HG02588 (cell line): ENCODE data around the gene RHBDF2.
"Not testable (repeated sequence)": the region's sequence is repeated elsewhere in the genome, so short reads cannot be mapped to it uniquely, and the experiment has no call there.

Source experiments
- ATAC-seq: cut with Tn5 transposase; IDR thresholded peaks from one replicate; pipeline ENCODE4 v1.9.1; 2021; ENCODE audit warnings: mild to moderate bottlenecking, moderate library complexity; ENCODE audit not compliant: unreplicated experiment

Gene RHBDF2

DNA sequence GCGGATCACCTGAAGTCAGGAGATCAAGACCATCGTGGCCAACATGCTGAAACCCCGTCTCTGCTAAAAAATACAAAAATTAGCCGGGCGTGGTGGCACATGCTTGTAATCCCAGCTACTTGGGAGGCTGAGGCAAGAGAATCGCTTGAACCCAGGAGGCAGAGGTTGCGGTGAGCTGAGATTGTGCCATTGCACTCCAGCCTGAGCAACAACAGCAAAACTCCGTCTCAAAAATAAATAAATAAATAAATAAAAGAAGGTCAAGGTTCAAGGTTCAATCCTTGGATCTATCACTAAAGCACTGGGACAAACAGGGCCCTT lies 24.2 kb upstream of the RHBDF2 start:
- not testable (repeated sequence) for ATAC-seq

DNA sequence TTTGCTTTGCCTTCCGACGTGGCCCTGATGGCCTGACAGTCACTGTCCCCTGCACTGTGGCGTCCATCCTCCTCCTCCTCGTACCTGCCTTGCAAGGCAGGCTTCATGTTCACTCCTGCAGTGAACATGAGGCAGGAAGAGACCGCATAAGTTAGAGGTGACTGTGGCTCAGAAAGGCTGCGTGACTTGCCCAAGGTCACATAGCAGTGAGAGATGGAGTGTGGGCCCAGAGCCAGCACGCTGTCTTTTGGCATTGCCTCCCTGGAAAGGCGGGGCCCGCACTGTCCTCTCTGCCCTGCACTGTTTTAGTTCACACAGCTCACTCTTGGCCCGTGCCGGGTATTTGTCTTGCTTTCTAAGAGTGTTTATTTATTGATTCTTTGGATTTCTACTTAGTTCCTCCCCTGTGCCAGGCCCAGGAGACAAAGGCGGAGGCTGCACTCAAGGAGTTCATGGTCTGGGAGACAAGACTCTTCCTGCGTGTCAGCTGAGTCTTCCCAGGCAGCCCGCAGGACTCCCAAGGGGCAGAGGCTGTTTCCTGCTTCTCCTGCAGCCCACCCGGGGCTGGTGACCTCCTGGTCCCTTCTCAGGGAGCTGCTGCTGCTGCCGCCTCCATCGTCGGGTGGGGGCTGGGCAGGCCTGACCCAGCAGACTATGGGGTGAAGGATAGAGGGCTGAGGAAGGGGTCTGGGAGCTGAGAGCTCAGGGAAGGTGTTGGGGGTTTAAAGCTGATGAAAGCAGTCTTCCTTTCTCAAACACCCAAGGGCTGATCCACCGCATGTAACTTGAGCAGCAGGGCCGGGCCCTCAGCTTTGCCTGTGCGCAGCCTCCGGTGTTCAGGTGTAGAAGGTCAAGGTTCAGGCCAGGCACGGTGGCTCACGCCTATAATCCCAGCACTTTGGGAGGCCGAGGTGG lies 23.6 kb upstream of the RHBDF2 start:
- no peak for ATAC-seq

DNA sequence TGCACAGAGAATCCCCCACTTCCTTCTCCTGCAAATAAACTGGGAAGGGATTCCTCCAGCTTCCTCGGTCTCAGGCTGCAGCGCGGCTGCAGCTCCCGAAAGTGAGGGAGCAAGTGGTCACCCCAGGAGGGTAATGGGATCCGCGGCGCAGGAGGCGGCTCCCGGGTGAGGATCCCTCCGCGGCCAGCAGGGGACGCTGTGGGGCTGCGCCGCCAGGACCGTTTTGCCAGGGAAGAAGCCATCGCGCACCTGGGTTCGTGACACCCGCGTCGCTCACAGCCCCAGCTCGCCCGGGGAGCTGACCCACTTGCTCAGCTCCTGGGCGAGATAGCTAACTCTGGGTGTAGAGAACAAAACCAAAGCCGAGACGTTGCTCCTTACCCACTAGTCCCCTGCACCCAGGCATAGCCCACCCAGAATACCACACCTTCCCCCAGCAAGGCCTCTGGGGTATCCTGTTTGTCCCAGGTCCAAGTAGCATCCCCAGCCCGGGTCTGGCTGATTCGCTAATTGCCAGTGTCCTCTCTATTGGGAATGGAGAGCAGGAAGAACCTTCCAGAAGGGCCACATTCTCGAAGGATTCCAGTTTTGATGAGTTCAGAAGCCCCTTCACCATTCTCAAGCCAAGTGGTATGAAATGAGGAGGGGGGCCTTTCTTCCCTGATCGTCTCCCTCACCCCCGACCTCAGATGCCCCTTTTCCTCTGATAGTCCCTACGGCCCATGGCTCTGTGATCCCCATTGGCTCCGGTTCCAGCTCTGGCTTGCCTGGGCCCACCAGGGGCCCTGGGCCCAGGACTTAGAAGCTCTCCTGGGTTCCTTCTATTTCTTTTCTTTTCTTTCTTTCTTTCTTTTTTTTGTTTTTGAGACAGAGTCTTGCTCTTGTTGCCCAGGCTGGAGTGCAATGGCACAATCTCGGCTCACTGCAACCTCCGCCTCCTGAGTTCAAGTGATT lies 22.1 kb upstream of the RHBDF2 start:
- no peak for ATAC-seq

DNA sequence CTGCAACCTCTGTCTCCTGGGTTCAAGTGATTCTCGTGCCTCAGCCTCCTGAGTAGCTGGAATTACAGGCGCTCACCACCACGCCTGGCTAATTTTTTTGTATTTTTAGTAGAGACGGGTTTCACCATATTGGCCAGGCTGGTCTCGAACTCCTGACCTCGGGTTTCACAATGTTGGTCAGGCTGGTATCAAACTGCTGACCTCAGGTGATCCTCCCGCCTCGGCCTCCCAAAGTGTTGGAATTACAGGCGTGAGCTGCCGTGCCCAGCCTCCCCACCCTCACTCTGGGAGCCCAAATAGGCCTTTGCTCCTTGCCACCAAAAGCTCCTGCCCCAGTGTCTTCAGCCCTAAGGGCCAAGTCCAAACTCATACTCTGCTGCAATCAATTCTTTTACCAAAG lies 20.5 kb upstream of the RHBDF2 start:
- not testable (repeated sequence) for ATAC-seq

DNA sequence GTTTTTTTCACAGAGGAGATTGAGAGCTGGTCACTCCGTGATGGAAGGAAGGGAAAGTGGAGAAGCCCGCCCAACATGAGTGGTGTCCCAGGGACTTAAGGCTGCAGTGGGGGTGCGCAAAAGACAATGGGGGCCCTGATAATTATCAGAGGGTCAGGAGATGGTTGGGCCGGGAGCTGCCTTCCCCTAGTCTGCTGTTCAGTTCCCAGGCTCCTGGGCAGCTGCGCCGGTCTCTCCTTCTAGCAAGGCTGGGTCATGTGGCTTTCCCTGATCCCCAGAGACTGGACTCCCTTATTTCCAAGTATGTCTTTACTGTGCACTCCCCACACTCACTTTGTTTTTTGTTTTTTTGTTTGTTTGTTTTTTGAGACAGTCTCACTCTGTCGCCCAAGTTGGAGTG lies 20.0 kb upstream of the RHBDF2 start:
- ATAC-seq: no peak

DNA sequence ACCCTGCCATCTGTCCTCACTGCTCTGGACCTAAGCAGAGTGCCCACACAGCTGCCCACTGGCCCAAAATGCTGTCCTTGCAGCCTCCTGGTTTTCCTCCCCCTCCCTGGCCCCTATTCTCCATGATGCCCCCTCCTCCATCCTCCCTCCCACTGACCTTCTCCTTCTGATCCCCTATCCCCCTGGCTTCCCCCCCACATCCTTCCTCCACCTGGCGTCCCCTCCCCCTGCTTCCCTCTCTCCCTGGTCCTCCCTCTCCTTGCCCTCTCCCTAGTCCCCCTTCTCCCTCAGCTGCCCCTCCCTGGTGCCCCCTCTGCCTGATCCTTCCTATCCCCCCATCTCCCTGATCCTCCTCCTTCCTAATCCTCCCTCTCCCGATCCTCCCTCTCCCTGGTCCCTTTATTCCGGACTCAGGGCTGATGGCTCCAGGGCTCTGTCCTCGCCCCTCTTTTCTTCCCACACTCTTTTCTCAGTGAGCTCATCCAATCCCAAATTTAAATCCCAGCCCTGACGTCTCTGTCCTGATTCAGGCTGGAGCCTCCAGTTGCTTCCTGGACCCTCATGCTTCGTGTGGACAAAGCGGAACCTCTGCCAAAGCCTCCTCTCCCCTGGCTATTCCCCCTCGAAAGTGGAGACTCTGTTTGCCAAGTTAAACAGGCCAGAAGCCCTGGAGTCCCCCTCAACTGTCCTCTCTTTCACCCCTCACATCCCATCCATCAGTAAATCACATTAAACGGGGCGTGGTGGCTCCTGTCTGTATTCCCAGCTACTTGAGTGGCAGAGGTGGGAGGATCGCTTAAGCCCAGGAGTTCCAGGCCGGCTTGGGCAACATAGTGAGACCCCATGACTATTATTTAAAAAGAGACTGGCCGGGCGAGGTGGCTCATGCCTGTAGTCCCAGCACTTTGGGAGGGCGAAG lies 18.1 kb upstream of the RHBDF2 start:
- no peak for ATAC-seq

DNA sequence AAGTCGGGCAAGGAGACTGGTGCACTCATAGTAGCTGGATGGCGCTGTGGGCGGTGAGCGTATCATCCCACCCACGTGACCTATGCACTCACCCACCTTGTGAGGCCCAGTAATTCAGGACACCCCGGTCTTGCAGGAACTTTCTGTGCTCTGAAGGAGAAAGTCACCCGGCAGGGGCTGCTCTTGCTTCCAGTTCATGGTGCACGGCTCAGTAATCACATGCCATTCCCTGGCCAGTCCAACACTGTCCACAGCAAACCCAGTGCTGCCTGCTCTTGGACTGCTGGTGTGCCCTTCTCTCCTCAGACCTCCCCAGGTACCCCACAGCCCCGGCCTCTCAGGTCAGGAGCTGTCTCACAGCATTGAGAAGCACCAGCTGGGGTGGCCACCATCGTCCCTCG lies 16.4 kb upstream of the RHBDF2 start:
- ATAC-seq: no peak

DNA sequence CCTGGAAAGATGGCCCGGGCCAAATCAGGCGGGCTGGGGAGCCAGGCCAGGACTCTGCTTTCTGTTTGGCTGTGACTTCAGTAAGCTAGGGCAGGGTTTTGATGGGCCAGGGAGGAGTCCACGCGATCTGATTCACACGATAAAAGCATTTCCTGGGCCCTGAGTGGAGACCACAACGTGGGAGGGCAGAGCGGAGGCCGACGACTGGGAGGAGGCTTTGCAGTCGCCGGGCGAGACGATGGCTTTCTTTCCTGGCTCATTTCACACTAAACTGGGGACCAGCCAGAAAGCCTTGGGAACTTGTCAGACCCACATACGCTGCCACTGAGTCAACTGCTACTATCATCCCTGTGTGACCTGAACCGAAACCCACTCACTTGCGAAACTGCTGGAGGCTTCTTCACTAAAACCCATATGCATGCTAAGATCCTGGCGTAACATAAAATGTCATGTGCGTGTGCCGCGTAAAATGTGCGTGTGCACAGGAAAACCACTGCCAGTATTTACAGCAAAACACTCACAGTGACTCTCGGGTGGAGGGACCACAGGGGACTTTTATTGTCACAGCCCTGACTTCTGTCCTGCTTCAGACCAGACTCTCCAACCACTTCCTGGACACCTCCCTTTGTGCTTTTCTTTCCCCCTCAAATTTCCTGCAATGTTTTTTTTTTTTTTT lies 14.2 kb upstream of the RHBDF2 start:
- ATAC-seq: no peak

DNA sequence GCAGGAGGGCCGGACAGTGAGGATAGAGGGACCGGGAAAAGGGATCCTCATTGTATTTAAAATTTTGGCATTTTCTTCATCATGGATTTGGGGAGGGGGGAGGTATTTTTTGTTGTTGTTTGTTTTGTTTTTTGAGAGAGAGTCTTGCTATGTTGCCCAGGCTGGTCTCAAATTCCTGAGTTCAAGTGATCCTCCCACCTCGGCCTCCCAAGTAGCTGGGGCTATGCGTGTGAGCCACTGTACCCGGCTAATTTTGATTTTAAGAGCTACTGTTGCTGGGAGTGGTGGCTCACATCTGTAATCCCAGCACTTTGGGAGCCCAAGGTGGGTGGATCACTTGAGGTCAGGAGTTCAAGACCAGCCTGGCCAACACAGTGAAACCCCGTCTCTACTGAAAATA lies 13.1 kb upstream of the RHBDF2 start:
- ATAC-seq: not testable (repeated sequence)

DNA sequence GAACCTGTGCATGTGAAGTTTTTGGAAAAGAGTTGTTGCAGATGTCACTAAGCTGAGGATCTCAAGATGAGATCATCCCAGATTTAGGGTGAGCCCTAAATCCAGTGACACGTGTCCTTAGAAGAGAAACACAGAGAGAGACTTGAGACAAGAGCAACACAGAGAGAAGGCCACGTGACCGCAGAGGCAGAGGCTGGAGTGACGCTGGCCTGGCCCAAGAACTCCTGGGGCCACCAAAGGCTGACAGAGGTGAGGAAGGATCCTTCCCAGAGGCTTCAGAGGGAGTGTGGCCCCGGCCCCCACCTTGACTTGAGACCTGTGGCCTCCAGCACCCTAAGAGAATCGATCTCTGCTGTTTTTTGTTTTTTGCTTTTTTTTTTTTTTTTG lies 12.1 kb upstream of the RHBDF2 start:
- ATAC-seq: no peak

DNA sequence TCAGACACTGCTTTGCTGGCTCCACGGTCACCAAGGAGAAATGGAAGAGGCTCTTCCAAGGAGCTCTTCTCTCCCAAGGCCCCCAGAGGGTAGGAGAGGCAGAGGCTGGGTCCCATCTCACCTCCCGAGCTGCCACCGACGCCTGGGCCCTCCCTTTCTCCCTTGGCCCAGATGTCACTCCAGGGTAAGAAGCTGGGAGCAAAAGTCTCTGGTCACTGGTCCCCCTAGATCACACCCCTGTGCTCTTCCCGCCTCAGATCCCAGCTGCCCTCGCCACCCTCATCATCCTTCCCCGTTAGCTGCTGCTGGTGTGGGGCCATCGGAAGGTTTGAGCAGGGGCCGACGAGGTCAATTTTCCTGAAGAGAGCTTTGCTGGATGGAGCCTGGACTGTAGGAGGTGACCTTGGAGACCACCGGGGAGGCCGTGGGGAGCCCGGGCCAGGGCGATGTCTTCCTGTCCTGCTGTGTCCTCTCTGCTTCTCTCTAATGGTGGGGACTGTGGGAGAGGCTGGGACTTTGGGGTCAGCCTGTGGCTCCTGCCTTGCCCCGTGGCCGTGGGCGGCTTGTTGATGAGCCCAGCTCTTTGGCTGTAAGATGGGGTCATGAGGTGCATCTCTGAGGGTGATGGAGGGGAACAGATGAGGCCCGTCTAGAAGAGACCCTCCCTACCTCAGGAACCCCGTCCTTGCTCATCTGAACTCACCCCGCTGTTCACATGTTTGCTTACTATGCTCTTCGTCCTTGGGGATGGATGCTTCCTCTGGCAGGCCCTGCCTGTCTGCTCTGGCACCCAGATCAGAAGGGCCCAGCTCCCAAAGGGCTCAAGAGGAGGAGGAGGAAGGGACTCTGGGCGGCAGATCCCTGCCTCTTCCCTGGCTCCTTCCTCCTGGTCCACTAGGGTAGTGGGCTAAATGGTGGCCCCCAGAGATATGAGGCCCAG lies 11.4 kb upstream of the RHBDF2 start:
- no peak for ATAC-seq

DNA sequence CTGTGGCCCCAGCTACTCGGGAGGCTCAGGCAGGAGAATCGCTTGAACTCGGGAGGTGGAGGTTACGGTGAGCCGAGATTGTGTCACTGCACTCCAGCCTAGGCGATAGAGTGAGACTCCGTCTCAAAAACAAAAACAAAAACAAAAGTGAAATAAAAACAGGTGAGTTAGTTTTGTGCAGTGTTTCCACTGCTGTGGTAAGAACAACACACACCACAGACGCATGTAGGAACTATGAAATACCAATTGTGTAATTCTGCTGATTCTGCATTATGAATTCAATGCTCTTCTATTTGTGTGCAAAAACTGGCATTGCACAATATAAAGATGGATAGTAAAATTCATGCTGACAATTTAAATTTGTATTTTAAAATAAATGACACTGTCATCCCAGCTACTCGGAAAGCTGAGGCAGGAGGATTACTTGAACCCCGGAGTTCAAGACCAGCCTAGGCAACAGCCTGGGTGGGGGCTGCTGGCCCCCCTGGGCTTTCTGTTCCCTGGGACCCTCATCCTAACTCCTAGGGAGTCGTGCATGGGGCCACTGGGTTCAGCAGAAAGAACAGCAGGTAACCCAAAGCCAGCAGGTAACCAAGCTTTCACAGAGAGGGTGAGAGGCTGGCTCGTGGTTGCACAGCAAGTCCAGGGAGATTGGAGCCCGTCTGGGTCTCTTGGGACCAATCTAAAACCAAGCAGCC lies 10.6 kb upstream of the RHBDF2 start:
- no peak for ATAC-seq

DNA sequence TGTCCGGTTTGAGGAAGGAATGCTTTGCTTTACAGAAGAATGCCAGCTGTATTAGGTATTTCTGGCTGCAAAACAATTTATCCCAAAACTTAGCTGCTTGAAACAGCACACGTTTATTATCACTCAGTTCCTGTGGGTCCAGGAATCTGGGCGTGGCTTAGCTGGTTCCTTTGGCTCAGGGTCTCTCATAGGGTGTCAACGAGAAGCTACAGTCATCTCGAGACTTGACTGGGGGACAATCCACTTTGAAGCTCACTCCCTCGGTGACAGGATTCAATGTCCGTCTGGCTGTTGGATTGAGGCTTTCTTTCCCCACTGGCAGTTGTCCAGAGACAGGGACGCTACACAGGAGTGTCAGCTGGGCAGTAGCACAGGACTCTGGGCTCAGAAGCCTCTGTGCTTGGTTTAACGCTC lies 9.6 kb upstream of the RHBDF2 start:
- no peak for ATAC-seq

DNA sequence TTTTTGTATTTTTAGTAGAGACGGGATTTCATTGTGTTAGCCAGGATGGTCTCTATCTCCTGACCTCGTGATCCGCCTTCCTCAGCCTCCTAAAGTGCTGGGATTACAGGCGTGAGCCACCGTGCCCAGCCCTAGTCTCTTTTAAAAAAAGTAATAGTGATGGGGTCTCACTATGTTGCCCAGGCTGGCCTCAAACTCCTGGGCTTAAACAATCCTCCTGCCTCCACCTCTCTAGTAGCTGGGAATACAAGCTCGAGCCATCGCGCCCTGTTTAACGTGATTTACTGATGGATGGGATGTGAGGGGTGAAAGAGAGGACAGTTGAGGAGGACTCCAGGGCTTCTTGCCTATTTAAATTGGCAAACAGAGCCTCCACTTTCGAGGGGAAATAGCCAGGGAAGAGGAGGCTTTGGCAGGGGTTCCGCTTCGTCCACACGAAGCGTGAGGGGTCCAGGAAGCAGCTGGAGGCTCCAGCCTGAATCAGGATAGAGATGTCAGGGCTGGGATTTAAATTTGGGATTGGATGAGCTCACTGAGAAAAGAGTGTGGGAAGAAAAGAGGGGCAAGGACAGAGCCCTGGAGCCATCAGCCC lies 7.3 kb upstream of the RHBDF2 start:
- ATAC-seq: not testable (repeated sequence)

DNA sequence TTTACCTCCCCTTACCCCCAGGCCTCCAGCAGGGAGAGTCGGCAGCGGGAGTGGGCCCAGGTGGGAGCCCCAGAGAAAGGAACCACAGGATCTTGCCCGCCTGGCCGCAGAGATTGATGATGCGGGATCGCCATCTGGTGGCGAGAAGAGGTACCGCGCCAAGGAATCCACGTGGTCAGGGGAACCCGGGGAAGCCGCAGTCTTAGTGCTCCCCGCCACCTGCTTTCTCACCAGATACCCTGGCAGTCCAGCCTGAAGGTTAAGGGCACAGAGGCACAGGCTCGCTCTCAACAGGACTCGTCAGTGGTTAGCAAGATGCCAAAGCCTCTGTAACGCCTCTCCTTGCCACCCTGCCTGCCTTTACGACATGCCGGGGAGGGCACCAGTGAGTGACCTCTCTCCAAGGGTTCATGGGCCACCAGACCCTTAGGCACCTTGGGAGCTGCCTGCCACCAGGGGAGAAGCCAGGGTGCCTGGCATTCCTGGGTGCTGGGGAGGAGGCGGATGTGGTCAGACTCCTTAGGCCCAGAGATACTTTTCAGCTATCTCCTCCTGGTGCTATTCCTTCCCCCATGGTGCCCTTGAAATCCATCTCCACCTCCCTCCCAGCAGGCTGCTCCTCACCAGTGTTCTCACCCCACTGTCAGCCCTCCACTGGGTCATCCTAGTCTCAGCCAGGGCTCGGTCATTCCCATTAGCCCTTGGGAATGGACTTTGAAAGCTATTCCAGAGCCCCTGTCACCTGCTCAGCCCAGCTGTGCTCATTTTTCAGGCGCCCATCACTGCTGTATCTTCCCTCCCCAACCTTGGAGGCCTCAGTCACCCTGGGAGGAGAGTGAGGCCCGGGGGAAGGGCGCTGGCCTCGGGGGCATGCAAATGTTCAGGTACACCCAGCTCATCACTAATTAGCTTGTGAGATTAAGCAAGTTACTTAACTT lies 5.5 kb upstream of the RHBDF2 start:
- no peak for ATAC-seq

DNA sequence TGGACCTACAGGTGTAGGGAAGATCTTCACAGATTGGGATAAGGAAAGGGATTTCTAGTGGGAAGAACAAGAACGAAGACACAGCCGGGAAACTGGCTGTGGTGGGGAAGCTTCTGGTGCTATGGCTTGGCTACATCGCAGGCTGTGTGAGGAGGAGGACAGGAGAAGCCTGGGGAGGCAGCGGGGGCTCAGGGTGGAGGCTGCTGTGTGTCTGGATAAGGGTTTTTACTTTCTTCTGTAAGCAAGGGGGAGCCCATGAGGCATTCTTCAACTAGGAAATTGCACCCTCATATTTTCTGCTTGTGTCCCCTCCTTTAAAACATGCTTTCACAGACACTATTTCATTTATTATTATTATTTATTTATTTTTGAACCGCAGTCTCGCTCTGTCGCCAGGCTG lies 2.9 kb upstream of the RHBDF2 start:
- ATAC-seq: no peak
